ENCODE results near the gene COL5A1.

GRCh38 chr9:134891053-134891452, 249.4 kb downstream of the COL5A1 start:
- TF ChIP-seq CTCF (IDR thresholded peaks at IDR 0.05 in 4 of 5, conservative IDR thresholded peaks at IDR 0.05 in 1 of 5) (no peak), POLR2A (IDR thresholded peaks at IDR 0.05) (no peak)
